CD4-positive, alpha-beta T cell treated with Interleukin-21 for 1 hour (primary cell): ENCODE results near the gene FIGN.

ENCODE experiments used
- DNase-seq: peaks from one replicate; pipeline ENCODE4 v3.0.0-alpha.2; 2020

FIGN gene

DNA sequence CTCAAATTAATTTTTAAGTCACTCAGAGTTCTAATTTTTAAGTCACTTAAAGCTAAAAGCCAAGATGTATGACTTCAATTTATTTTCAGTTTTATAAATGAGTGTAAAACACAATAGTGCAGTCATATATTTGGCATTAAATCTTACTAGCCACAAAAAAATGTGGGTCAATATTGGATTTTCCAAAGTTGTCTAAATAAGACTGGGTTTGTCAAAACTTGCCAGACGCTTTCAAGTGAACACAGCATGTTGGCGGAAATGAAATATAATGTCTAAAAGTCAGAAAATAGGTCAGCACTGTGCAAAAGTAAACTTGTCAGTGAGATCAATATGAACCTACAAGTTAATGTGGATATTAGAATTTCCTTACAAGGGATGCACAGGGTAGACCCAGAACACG lies 128.9 kb downstream of the FIGN start:
- no peak for DNase-seq

- no peak for DNase-seq
These were observed 130.0 kb downstream of the FIGN start for GRCh38 chr2:163605779-163606178.

DNA sequence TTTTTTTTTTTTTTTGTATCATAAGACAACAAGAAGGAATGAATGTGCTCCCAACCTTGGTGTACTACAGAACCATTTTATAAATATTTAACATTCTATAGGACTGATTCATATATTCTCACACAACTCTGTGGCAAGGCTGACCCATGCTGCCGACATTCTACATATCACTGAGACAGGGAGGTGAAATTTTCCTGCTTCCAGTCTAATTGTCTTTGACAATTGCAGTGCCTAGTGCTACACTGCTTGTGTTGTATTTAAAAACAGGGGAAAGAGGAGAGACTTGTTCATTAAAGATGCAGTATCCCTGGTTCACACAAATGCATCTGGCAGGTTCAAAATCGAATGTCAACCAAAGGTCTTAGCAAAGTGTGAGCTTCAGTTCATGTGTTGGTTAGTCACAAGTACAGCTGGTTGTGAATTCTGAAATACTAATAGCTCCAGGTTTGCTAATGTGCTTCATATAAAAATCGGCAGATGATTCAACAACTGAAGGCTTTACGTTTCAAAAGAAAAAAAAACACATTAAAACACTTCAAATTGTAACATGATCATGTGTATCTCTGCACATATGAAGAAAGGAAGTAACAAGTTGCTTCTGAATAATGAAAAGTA lies 130.8 kb downstream of the FIGN start:
- no peak for DNase-seq

DNA sequence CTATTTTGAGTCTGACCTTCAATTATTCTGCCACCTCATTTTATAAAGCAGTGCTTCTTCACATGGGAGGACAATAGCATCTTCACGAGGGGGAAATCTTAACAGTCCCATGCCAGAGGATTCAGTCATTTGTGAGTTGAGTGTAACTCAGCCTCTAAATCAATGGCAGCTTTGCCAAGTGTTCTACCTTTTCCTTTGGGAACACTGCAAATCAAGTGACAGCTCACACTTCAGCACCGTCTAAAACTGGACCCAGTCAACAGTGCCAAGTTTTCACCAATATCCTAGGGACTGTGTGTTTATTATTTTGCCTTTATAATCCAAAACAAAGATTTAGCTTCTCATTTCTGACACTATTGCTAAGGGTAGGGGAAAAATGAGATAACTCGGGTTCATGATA lies 133.6 kb downstream of the FIGN start:
- no peak for DNase-seq

DNA sequence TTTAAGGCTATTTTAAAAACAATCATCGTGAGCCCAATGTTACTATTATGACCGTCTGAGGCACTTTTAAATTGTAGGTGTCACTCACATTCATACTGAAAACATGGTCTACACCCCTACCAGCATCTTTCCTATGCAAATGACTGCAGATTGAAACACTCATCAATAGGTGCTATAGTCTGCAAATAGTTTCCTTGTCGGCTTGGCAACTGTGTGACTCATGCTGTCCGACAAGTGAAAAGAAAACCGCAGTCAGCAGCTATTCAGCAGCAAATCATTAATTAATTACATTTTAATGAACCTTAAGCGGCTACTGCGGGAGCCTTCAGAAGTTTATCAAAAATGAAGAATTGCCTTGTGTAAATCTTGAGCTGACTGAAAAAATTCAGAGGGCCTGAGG lies 134.4 kb downstream of the FIGN start:
- no peak for DNase-seq

DNA sequence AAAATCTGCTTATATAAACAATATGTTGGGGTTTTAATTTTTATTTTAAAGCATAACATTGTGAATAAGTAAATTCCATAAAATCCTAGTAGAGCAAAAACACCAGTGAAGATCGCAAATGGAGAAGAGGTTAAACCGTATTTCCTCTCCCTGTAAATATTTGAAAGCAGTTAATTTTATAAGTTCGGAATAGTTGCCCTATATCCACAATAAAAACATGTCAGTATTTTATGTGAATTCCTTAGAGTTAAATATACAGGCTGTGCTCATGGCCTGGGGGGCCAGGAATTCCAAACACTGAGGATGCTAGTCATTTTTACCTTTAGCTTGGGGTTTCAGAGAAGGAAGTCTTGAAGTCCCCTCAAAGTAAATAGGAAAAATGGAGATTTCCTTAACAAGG lies 135.0 kb downstream of the FIGN start:
- no peak for DNase-seq

DNA sequence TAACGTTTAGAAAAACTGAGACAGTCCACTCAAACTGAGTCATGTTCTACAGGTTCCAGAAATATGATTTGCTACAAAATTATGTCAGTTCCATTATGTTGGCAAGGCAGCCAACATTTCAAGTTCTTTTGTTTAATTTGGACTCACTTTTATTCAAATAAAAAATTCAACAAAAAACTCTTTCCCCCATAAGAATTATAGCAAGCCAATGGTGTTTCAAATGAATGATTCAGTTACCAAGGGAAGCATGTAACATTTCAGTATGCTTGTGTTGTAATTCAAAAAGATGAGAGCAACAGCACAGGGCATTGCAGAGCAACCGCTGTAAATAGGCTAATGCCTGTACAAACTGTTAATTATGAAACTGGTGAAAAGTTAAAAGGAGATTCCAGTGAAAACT lies 140.8 kb downstream of the FIGN start:
- no peak for DNase-seq

DNA sequence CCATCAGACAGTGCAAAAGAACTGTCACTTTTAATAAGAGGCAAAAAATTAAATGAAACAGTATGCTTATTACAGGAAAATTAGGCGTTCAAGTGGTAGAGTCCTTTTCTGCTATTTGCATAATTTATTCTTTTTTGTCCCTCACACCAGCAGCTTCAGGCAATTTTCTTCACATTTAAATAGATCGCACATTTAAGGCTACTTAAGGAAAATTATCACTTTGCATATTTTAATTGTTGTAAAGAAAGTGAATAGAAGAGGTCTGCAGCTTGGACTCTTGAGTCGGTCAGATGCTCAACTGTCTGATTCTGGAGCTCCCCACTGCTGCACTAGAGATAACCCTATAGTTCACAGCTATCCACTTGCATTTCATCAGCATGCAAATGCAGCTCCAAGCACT lies 141.3 kb downstream of the FIGN start:
- DNase-seq: no peak

GRCh38 chr2:163593982-163594381 lies 141.8 kb downstream of the FIGN start:
- no peak for DNase-seq

- DNase-seq: no peak
These were observed 142.7 kb downstream of the FIGN start for GRCh38 chr2:163592954-163593622.

- no peak for DNase-seq
These were observed 144.3 kb downstream of the FIGN start for GRCh38 chr2:163591461-163591860.

GRCh38 chr2:163580757-163581156 lies 155.1 kb downstream of the FIGN start:
- DNase-seq: no peak

DNA sequence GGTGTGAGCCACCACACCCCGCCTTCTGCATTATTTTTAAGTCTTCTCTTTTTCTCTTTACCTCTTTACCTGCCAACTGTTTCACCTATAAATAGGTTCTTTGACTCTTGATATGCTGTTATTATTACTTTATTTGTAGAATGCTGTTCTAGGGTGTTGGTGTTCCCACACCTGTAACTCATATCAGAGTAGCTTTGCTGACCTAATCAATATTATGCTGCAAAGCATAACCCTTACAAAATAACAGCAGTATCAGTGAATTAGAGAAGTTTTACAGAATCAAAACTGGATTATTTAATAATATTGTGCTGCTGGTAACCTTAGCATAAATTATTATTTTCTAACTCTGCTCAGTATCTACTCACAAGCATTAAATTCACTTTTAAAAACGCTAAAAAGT lies 161.5 kb downstream of the FIGN start:
- DNase-seq: no peak

GRCh38 chr2:163573652-163574051 lies 162.2 kb downstream of the FIGN start:
- no peak for DNase-seq

DNA sequence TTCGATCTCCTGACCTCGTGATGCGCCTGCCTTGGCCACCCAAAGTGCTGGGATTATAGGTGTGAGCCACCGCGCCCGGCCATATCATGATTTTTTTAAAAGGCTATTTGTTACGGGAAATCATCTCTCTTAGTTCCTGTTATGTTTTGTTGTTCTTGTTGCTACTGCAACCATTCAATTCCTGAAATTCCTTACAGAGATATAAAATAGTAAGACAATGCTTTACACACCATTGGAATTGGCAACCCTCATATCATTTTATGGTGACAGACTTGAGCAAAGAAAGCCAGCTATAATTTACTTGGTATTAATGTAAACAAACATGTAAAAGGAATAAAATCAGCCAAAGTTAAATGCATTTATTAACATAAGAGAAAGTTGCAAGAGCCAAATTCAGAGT lies 163.0 kb downstream of the FIGN start:
- no peak for DNase-seq

GRCh38 chr2:163571423-163572102 lies 164.2 kb downstream of the FIGN start:
- no peak for DNase-seq

DNA sequence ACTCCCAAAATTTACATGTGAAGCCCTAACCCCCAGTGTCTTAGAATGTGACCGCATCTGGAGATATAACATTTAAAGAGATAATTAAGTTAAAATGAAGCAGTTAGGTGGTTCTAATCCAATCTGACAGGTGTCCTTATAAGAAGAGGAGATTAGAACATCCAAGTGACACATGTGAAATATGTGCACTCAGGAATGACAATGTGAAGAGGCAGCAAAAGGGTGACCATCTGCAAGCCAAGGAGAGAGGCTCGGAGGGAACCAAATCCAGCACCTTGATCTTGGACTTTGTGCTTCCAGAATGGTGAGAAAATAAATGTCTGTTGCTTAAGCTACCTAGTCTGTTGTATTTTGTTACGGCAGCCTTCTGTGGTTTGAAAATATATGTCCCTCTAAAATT lies 165.4 kb downstream of the FIGN start:
- DNase-seq: no peak

DNA sequence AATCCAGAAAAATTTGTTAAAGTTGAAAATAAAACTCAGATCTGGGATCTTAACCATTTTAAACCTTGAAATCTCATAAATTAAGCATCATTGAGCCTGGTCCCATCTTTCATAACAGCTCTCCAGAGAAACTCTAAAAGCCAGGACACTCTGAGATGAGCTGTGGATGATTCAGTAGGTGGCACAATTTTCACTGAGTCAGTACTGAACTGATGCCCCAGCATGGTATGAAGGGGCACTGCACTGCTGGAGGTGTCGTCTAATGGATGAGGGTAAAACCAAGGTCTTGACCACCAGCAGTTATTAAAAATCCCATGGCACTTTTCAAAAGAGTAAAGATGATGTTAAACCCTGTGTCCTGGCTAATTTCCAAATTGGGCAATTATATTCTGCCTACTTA lies 170.6 kb downstream of the FIGN start:
- no peak for DNase-seq

DNA sequence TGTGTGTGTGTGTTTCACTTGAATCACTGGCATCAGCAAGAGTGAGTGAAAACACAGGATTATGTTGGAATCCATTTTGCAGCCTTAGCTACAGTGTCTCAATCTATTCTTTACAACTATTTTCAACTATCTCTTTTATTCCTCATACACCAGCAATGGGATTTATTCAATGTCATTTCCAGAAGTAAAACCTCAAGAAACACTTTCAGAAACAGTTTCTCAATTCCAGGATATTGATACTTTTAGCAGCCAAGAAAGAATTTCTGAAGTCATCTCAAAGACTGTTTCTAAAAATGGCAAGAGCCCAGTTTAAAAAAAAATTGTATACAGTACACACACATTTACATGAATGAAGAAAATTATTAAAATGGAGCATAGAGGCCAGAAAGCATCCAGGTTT lies 171.6 kb downstream of the FIGN start:
- DNase-seq: no peak

DNA sequence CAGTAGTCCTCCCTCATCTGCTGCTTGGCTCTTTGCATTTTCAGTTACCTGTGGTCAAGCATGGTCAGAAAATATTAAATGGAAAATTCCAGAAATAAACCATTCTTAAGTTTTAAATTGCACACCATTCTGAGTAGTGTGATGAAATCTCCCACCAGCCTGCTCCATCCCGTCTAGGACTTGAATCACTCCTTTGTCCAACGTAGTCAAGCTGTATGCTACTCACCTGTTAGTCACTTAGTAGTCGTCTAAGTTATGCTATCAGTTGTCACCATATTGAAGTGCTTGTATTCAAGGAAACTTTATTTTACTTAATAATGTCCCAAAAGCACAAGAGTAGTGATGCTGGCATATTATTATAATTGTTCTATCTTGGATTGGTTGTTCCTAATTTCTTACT lies 172.5 kb downstream of the FIGN start:
- no peak for DNase-seq

DNA sequence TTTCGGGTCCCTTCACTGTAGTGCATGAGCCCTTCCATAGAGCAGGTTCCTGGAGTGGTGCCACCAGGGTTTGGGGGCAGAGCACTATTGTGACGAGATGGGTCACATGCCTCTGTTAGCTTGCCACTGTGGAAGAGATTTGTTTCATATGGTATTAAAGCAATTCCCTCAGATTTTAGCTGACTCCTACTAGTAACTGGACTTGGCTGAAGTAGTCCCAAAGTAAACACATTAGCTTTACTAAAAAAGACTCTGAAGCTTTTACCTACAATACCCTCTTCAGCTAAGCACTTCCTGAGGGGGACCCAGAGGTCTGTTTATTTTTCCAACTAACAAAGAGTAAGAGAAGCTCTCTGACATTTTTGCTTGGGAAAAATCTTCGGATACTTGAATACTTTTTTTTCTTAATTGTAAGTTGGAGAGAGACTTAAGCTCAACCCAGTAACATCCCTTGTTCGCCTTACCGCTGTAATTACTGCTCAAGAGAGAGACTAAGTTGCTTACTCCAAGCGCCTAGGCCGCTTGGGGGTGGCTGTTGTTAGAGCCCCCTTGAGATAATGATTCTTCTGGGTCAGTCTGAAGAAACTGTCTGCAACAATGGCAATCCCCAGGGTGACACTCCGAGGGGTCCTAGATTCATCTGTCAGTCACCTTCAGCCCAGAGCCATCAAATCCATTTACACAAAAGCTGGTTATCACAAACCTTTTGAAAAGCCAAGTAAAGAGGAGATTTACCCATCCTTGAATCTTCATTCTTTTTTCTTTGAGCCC lies 177.4 kb downstream of the FIGN start:
- DNase-seq: no peak

DNA sequence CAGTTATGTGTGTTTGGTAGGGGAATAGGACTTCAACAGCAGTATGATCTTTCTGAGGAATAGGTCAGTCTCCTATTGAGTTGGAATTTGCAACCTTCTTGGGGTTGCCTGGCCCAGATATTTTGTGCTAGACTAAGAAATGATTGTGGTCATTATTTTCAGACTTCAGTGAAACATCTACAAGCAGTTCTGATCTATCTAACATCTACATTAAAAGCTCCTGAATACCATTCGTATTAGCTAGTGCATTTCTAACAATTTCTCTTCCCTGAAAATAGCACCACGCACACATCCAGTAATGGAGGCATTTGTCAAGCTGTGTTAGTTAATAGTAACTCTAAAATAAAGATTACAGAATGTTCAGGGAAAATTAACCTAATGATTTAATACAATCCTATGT lies 179.3 kb downstream of the FIGN start:
- DNase-seq: no peak

GRCh38 chr2:163554864-163555263 lies 180.9 kb downstream of the FIGN start:
- no peak for DNase-seq

- DNase-seq: no peak
These were observed 182.2 kb downstream of the FIGN start for GRCh38 chr2:163553601-163554000.
